NCI-H446 (cell line): Measurements from ENCODE around the gene H2BK1.
A peak's percentile ranks its signal among the peaks of the same experiment; 100 is the strongest.

Source experiments
- DNase-seq, 2 experiments: peaks; one replicate each; lab custom pipeline; 2025; lab: John Stamatoyannopoulos, UW

The H2BK1 gene

DNA sequence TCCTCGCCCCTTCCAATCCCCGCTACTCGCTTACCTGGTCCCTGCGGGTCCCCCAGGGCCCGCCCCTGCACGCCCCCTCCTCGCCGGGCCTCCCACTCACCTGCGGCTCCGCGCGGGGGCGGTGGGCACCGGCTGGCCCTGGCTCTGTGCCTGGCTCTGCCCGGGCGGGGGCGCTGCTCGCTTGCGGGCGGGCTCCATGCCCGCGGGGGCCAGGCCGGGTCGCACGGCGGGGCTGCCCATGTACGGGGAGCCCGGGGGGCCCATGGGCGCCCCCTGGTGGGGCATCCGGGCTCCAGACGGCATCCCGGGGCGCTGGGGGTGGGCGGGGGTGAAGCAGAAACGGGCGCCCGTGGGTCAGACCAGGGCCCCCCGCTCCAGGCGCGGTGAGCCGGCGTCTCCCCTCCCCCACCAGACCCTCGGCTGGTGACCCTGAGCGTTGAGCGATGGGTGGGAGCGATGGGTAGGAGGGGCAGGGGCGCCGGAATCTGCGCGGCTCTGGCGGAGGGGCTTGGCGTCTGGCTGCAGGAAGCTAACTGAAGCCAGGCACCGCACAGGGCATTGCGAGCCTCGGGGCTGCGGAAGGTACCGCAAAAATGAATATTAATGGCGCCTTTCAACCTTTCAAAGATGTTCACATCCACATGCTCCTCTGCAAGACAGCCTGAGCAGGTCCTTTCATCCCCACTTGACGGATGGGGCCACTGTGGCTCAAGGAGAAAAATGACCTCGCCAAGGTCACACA, 35.2 kb upstream of the H2BK1 start:
- DNase-seq, result no peak

- no peak for DNase-seq
Observed at GRCh38 chr7:151244841-151245346, 34.6 kb upstream of the H2BK1 start.

GRCh38 chr7:151244196-151244840, 34.0 kb upstream of the H2BK1 start:
- DNase-seq, result peak; percentile 8 to 47

DNA sequence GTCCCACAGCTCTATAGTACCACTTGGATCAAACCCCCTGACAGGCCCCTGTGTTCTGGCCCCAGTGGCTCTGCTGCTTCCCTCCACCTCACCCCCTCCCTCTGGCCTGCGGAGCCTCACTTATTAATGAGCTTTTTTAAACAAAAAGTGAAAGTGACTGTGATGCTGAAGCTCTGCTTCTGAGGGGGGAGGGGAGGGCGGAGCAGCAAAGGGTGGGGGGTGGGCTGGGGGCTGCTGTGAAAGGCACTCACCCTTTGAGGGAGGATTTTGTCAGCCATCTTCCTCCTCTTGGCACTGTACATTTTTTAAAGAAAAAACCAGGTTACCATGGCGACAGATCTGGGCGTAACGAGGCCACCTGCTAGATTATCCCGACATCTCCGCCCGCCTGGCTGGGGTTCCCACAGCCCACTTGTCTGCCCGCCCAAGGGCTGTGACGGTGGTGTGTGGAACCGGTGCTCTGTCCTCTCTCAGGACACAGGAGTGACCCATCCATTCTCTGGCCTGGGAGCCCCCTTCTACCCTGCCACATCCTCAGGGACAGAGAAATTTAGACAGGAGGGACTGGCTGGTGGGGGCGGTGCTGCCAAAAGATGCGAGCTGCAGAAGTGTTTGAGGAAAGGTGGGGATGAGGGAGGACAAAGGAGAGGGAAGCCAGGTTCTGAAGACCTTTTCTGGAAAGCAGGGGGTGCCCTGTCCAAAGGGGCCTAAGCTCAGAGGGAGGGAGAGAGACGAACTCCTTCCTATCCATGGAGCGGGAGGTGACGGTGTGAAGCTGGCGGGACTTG, 33.3 kb upstream of the H2BK1 start:
- DNase-seq, result peak in 1 of 2 experiments; percentile 39

- no peak for DNase-seq
Observed at GRCh38 chr7:151243045-151243349, 32.7 kb upstream of the H2BK1 start.

GRCh38 chr7:151242159-151243044, 32.1 kb upstream of the H2BK1 start:
- DNase-seq, result no peak

DNA sequence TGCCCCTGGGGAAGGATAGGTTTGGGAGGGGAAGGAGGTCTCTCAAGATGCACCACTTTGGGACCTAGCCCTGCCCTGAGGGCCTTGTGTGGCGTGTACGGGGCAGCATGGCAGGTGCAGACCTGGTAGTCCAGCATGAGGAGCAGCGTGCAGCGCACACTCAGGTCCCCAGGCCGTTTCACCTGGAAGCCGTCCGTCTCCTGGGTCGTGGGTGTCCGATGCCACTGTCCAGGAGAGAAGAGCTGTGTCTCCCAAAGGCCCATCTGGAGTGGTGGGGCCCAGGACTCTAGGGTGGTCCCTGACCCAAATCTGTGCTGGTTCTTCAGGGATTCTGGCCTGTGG, 31.4 kb upstream of the H2BK1 start:
- DNase-seq, result no peak

GRCh38 chr7:151240942-151241754, 30.9 kb upstream of the H2BK1 start:
- no peak for DNase-seq

- DNase-seq, result no peak
Observed at GRCh38 chr7:151240536-151240935, 30.2 kb upstream of the H2BK1 start.

- DNase-seq, result no peak
Observed at GRCh38 chr7:151239837-151240459, 29.7 kb upstream of the H2BK1 start.

DNA sequence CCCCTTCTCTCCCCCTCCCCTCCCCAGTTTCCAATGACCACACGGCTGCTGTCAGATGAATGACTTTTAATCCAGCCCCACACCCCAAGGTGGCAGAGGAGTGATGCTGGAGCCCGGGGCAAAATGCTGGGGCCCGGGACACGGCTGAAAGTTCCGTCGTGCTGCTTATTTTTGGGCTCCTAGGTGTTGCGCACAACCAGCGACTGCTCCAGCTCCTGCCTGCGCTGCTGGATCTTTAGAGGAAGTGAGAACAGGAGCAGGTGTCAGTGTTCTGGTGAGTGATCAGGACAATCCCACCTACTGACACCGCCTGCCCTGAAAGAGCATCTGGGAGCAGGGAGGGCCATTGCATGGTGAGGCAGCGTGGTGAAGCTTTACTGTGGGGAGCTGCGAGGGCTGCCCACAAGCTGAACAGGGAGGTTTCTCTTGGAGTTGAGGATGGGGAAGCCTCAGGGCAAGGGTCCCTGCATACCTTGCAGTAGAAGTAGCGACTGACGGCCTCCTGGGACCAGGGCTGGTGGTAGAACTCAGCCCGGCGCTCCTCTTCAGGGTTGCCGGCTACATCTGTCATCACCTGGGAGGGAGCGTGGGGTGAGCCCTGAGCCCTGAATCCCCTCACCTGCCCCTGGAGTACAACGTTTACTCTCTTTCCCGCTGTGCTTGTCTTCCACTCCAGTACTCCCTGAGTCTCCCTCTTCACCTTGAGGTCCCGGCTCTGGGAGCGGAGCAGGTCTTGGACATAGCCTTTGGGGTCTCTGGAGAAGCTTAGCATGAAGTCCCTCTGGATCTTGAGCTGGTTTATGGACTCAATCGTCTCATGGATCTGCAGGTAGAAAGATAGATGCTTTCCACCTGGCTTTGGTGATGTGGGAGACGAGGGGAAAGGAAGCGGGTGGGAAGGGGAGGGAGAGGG, 28.9 kb upstream of the H2BK1 start:
- no peak for DNase-seq

- no peak for DNase-seq
Observed at GRCh38 chr7:151238190-151238810, 28.0 kb upstream of the H2BK1 start.

DNA sequence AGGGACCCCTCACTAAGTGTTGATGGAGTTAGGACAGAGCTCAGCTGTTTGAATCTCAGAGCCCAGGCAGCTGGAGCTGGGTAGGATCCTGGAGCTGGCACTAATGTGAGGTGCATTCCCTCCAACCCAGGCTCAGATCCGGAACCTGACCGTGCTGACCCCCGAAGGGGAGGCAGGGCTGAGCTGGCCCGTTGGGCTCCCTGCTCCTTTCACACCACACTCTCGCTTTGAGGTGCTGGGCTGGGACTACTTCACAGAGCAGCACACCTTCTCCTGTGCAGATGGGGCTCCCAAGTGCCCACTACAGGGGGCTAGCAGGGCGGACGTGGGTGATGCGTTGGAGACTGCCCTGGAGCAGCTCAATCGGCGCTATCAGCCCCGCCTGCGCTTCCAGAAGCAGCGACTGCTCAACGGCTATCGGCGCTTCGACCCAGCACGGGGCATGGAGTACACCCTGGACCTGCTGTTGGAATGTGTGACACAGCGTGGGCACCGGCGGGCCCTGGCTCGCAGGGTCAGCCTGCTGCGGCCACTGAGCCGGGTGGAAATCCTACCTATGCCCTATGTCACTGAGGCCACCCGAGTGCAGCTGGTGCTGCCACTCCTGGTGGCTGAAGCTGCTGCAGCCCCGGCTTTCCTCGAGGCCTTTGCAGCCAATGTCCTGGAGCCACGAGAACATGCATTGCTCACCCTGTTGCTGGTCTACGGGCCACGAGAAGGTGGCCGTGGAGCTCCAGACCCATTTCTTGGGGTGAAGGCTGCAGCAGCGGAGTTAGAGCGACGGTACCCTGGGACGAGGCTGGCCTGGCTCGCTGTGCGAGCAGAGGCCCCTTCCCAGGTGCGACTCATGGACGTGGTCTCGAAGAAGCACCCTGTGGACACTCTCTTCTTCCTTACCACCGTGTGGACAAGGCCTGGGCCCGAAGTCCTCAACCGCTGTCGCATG, 27.2 kb upstream of the H2BK1 start:
- no peak for DNase-seq

GRCh38 chr7:151236406-151236805, 26.1 kb upstream of the H2BK1 start:
- no peak for DNase-seq

GRCh38 chr7:151235091-151235787, 25.0 kb upstream of the H2BK1 start:
- no peak for DNase-seq

DNA sequence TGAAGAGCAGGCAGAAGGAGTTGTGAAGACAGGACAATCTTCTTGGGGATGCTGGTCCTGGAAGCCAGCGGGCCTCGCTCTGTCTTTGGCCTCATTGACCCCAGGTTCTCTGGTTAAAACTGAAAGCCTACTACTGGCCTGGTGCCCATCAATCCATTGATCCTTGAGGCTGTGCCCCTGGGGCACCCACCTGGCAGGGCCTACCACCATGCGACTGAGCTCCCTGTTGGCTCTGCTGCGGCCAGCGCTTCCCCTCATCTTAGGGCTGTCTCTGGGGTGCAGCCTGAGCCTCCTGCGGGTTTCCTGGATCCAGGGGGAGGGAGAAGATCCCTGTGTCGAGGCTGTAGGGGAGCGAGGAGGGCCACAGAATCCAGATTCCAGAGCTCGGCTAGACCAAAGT, 23.5 kb upstream of the H2BK1 start:
- DNase-seq, result no peak
